NB4 (cell line): ENCODE results near the gene RUVBL1.

ENCODE experiments used
- MAX ChIP-seq: IDR thresholded peaks from 2 replicates; pipeline ENCODE4 v1.6.1; 2011; ENCODE audit warnings: low read depth, low read length
- POLR2A ChIP-seq: IDR thresholded peaks from 2 replicates; pipeline ENCODE4 v1.6.1; 2011; ENCODE audit warnings: mild to moderate bottlenecking; ENCODE audit not compliant: insufficient read length; ENCODE audit errors: extremely low read depth
- TF ChIP-seq, protein P1 (sequence below): IDR thresholded peaks from one replicate; pipeline ENCODE4 v1.5.1; 2012; ENCODE audit warnings: low read depth, low read length

DNA sequence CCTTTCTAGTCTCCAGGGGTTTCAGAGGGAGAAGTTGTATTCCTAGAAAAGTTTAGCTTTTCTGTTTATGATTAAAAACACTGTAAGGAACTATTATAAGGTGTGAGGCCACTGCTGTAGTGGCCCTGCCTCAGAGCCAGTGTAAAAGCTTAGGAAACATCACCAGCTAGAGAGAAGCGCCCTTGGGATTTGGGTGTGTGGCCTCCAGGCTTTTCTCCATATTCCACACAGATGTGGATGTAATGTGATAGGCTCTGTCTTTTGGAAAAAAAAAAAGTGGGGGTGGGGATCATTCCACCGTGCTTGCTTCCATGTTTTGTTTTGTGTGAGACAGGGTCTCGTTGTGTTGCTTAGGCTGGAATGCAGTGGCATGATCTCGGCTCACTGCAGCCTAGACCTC lies 57.5 kb downstream of the RUVBL1 start:
- TF ChIP-seq, protein P1, sequence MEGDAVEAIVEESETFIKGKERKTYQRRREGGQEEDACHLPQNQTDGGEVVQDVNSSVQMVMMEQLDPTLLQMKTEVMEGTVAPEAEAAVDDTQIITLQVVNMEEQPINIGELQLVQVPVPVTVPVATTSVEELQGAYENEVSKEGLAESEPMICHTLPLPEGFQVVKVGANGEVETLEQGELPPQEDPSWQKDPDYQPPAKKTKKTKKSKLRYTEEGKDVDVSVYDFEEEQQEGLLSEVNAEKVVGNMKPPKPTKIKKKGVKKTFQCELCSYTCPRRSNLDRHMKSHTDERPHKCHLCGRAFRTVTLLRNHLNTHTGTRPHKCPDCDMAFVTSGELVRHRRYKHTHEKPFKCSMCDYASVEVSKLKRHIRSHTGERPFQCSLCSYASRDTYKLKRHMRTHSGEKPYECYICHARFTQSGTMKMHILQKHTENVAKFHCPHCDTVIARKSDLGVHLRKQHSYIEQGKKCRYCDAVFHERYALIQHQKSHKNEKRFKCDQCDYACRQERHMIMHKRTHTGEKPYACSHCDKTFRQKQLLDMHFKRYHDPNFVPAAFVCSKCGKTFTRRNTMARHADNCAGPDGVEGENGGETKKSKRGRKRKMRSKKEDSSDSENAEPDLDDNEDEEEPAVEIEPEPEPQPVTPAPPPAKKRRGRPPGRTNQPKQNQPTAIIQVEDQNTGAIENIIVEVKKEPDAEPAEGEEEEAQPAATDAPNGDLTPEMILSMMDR = no peak
- no peak for TF ChIP-seq POLR2A
- TF ChIP-seq MAX = no peak
